Stimulated activated CD4-positive, alpha-beta T cell treated with anti-CD3 and anti-CD28 coated beads, Interleukin-1b, Interleukin-23, amount 100 ng/mL, for 24 hours (primary cell): ENCODE measurements around the gene RNF125.
"Not testable (repeated sequence)": the region's sequence is repeated elsewhere in the genome, so short reads cannot be mapped to it uniquely, and the experiment has no call there.

ENCODE experiments used
- DNase-seq, 4 experiments: peaks; one replicate each; pipeline ENCODE4 v3.0.0-alpha.2; 2020; ENCODE audit warnings: low read depth in 4 of 4, low spot score in 1 of 4

Gene RNF125

GRCh38 chr18:32083781-32084180, 65.2 kb downstream of the RNF125 start:
- DNase-seq = no peak

- DNase-seq = no peak
Observed at GRCh38 chr18:32086881-32087280, 68.3 kb downstream of the RNF125 start.

GRCh38 chr18:32090831-32091230, 72.2 kb downstream of the RNF125 start:
- not testable (repeated sequence) for DNase-seq

- DNase-seq = no peak
Observed at GRCh38 chr18:32091325-32091723, 72.7 kb downstream of the RNF125 start.

- peak; percentile 61 to 81 (median 76) for DNase-seq
Observed at GRCh38 chr18:32091724-32092421, 73.2 kb downstream of the RNF125 start, which contains the start of gene RNF138. TSS of gene RNF138 (plus strand) at chr18:32091874. CDS start at chr18:32092777, 903 bp downstream.

GRCh38 chr18:32092422-32093101, 73.9 kb downstream of the RNF125 start:
- peak; percentile 98 to 100 (median 99) for DNase-seq

GRCh38 chr18:32093102-32093511, 74.5 kb downstream of the RNF125 start:
- peak in 1 of 4 experiments; percentile 16 for DNase-seq

- no peak for DNase-seq
Observed at GRCh38 chr18:32093523-32093922, 74.9 kb downstream of the RNF125 start.

- DNase-seq = no peak
Observed at GRCh38 chr18:32095192-32095899, 76.7 kb downstream of the RNF125 start.

GRCh38 chr18:32095900-32096229, 77.2 kb downstream of the RNF125 start:
- DNase-seq = no peak

GRCh38 chr18:32096946-32097345, 78.3 kb downstream of the RNF125 start:
- DNase-seq = no peak

GRCh38 chr18:32104516-32104915, 85.9 kb downstream of the RNF125 start:
- DNase-seq = no peak

GRCh38 chr18:32110005-32110404, 91.4 kb downstream of the RNF125 start:
- no peak for DNase-seq

GRCh38 chr18:32111706-32112105, 93.1 kb downstream of the RNF125 start:
- DNase-seq = no peak

- DNase-seq = no peak
Observed at GRCh38 chr18:32112826-32113225, 94.2 kb downstream of the RNF125 start.

GRCh38 chr18:32114293-32114942, 95.8 kb downstream of the RNF125 start:
- no peak for DNase-seq

- DNase-seq = no peak
Observed at GRCh38 chr18:32122039-32122438, 103.4 kb downstream of the RNF125 start.
